Measurements from ENCODE around the gene GRIN2C. TPM values are rescaled to one million over a fixed set of nuclear protein-coding genes. Genes with fewer than 3 reads are reported as not detected.
A peak's percentile ranks its signal among the peaks of the same experiment; 100 is the strongest.

Gene GRIN2C
- total RNA-seq, 1 donor from 2014 or later, result 0.02 TPM

- no peak overlapping the region for H3K4me3 Mint-ChIP-seq
- no peak for DNase-seq (ENCODE audit: low read depth, low spot score)
- peaks cover 46% of the 10 kb centered on the region for H3K27me3 Mint-ChIP-seq (ENCODE audit: low read depth)
- no peaks in the 10 kb centered on the region for H3K4me1 Mint-ChIP-seq
- no peaks in the 10 kb centered on the region for H3K36me3 Mint-ChIP-seq (ENCODE audit: low read depth)
- TF ChIP-seq, protein P1, sequence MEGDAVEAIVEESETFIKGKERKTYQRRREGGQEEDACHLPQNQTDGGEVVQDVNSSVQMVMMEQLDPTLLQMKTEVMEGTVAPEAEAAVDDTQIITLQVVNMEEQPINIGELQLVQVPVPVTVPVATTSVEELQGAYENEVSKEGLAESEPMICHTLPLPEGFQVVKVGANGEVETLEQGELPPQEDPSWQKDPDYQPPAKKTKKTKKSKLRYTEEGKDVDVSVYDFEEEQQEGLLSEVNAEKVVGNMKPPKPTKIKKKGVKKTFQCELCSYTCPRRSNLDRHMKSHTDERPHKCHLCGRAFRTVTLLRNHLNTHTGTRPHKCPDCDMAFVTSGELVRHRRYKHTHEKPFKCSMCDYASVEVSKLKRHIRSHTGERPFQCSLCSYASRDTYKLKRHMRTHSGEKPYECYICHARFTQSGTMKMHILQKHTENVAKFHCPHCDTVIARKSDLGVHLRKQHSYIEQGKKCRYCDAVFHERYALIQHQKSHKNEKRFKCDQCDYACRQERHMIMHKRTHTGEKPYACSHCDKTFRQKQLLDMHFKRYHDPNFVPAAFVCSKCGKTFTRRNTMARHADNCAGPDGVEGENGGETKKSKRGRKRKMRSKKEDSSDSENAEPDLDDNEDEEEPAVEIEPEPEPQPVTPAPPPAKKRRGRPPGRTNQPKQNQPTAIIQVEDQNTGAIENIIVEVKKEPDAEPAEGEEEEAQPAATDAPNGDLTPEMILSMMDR (conservative IDR thresholded peaks at IDR 0.05), result no peak
- no peaks in the 10 kb centered on the region for H3K9me3 Mint-ChIP-seq
- no peak overlapping the region for H3K27ac Mint-ChIP-seq (ENCODE audit: unreplicated experiment)
These were observed 23.0 kb upstream of the GRIN2C start for GRCh38 chr17:74882517-74883240.

- H3K27me3 Mint-ChIP-seq (ENCODE audit: low read depth), result peaks cover 43% of the 10 kb centered on the region
These were observed 21.4 kb upstream of the GRIN2C start for GRCh38 chr17:74881073-74881472.

GRCh38 chr17:74879308-74879707 is 19.6 kb upstream of the GRIN2C start:
- H3K4me1 Mint-ChIP-seq, result no peaks in the 10 kb centered on the region
- DNase-seq (ENCODE audit: low read depth, low spot score), result no peak
- TF ChIP-seq, protein P1 (conservative IDR thresholded peaks at IDR 0.05), result no peak
- H3K36me3 Mint-ChIP-seq (ENCODE audit: low read depth), result no peaks in the 10 kb centered on the region
- H3K4me3 Mint-ChIP-seq, result no peak overlapping the region
- no peaks in the 10 kb centered on the region for H3K9me3 Mint-ChIP-seq
- H3K27me3 Mint-ChIP-seq (ENCODE audit: low read depth), result peaks cover 38% of the 10 kb centered on the region
- no peak overlapping the region for H3K27ac Mint-ChIP-seq (ENCODE audit: unreplicated experiment)

More at GRCh38 chr17:74881073-74881472, 21.4 kb upstream of the GRIN2C start:
- Mint-ChIP-seq H3K4me1 (no peaks in the 10 kb centered on the region), H3K36me3 (ENCODE audit: low read depth) (no peaks in the 10 kb centered on the region), H3K4me3 (no peak overlapping the region), H3K9me3 (no peaks in the 10 kb centered on the region), H3K27ac (ENCODE audit: unreplicated experiment) (no peak overlapping the region)
- TF ChIP-seq, protein P1 (conservative IDR thresholded peaks at IDR 0.05), result no peak
- DNase-seq (ENCODE audit: low read depth, low spot score), result no peak

DNA sequence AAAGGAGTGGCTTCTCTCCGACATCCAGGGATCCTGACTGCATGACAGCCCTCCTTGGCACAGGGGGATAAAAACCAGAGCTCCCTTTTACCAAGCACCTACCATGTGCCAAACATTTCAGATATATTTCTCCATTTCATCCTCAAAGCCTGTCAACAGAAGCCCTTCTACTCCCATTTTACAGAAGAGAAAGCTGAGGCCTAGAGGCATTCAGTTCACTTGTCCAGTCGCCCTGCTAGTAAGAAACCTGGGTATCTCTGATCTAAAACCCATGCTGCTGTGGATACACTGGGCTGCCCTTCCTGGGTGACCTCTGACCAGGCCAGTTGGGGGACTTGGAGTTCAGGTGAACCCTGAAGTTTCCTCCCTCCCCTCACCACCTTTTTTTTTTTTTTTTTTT is 19.0 kb upstream of the GRIN2C start:
- Mint-ChIP-seq H3K9me3 (no peaks in the 10 kb centered on the region), H3K4me1 (peaks cover 5% of the 10 kb centered on the region), H3K27ac (ENCODE audit: unreplicated experiment) (no peak overlapping the region)

GRCh38 chr17:74877592-74878548 is 18.2 kb upstream of the GRIN2C start:
- TF ChIP-seq, protein P1 (conservative IDR thresholded peaks at IDR 0.05), result no peak
- Mint-ChIP-seq H3K27ac (ENCODE audit: unreplicated experiment) (no peak overlapping the region), H3K4me3 (peak overlapping the region; percentile 21), H3K4me1 (peaks cover 11% of the 10 kb centered on the region), H3K27me3 (ENCODE audit: low read depth) (peaks cover 39% of the 10 kb centered on the region), H3K36me3 (ENCODE audit: low read depth) (no peaks in the 10 kb centered on the region), H3K9me3 (no peaks in the 10 kb centered on the region)
- no peak for DNase-seq (ENCODE audit: low read depth, low spot score)

More for the DNA sequence above, 19.0 kb upstream of the GRIN2C start:
- peaks cover 38% of the 10 kb centered on the region for H3K27me3 Mint-ChIP-seq (ENCODE audit: low read depth)
- TF ChIP-seq, protein P1 (conservative IDR thresholded peaks at IDR 0.05), result no peak
- no peaks in the 10 kb centered on the region for H3K36me3 Mint-ChIP-seq (ENCODE audit: low read depth)
- DNase-seq (ENCODE audit: low read depth, low spot score), result no peak
- no peak overlapping the region for H3K4me3 Mint-ChIP-seq
